IMR-90 (cell line): ENCODE data around the gene CYP4F8.

Experiments used
- CTCF ChIP-seq: conservative IDR thresholded peaks from 2 replicates; pipeline ENCODE4 v1.5.1; 2012; ENCODE audit warnings: mild to moderate bottlenecking, low read depth, low read length, improper control_type of control experiment
- MAZ ChIP-seq: IDR thresholded peaks from 2 replicates; pipeline ENCODE4 v1.6.1; 2012; ENCODE audit warnings: low read depth, mild to moderate bottlenecking, low read length, improper control_type of control experiment, moderate library complexity, borderline replicate concordance
- MXI1 ChIP-seq: IDR thresholded peaks from 2 replicates; pipeline ENCODE4 v1.6.1; 2012; ENCODE audit warnings: low read depth, mild to moderate bottlenecking, low read length, moderate library complexity, borderline replicate concordance
- POLR2A ChIP-seq: IDR thresholded peaks from 2 replicates; pipeline ENCODE4 v1.6.1; 2012; ENCODE audit warnings: mild to moderate bottlenecking, low read depth, low read length
- RFX5 ChIP-seq: IDR thresholded peaks from 2 replicates; pipeline ENCODE4 v1.8.0; 2012; ENCODE audit warnings: low read depth, mild to moderate bottlenecking, low read length, moderate library complexity
- SMC3 ChIP-seq: fragments of 150-350 bp; IDR thresholded peaks from 2 replicates; pipeline ENCODE4 v1.6.1; 2016; ENCODE audit warnings: low read depth, mild to moderate bottlenecking, antibody characterized with exemption, low read length, moderate library complexity

- TF ChIP-seq CTCF: no peak
- TF ChIP-seq MAZ: no peak
- TF ChIP-seq POLR2A: no peak
- TF ChIP-seq SMC3: no peak
- no peak for TF ChIP-seq MXI1
- no peak for TF ChIP-seq RFX5
Measured at GRCh38 chr19:15628236-15629002, 13.4 kb downstream of the CYP4F8 start.
